ENCODE data around the gene RFT1. TPM values are rescaled to one million over a fixed set of nuclear protein-coding genes. Genes with fewer than 3 reads are reported as not detected.

The RFT1 gene
- total and polyA plus RNA-seq, 2 of the 13 experiments (the other 11 are each of a cell fraction or from before 2014, with no cell fraction given), result 23.2 to 37.0 TPM

DNA sequence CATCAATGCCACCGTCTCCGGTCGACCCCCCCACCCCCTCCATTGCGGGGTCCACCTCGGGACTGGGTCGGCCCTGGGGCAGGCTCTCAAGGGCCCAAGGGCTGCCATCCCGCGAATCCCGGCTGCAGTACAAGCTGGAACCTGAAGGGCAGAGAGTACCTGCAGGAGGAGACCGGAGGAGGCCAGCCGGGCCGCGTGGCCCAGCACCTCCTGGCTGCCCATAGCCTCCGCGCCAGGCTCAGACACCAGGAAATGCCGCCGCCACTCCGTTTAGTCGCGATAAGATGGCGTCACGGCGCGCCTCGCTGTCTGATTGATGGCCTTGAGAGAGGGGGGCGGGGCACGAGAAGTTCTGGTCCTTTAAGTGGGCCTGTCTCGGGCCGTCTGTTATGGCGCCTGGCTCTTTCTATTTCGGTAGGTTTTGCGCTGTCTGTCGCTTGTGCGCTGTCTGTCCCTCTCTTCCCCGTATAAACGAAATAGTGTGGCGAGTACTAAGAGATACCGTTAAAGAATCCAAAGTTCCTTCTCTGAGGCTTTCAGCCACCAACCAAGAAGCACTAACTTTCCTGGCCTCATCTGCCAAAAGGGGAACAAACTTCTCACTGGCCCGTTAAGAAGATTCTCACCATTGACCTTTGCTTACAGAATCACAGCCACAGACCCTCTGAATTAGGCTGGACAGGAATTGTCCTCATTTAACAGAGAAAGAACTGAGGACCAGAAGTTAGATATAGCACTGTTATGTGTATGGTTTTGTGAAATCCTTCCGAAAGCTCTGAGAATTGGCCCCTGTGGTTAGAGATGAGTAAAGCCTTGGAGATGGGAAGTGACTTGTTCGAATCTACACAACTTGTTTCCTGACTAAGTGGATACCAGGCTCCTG, at the start of gene RFT1 (continued):
- peak in 1 of 2 experiments; percentile 50; a peak in 1 of 4 replicates for TF ChIP-seq REST (IDR thresholded peaks at IDR 0.05; ENCODE audit: borderline replicate concordance in 1 of 2, low read depth in 1 of 2, low read length in 2 of 2)
- TF ChIP-seq ONECUT2 (CRISPR knock-in tag; IDR thresholded peaks at IDR 0.05), result no peak
- TF ChIP-seq ZNF737 (CRISPR knock-in tag; IDR thresholded peaks at IDR 0.05; ENCODE audit: borderline replicate concordance), result peak; percentile 71; the same call in 1 of the 2 replicates
- TF ChIP-seq ZBTB1 (CRISPR knock-in tag; IDR thresholded peaks at IDR 0.05; ENCODE audit: borderline replicate concordance), result no peak; the same call in 1 of the 2 replicates
- no peak for TF ChIP-seq IKZF1 (IDR thresholded peaks at IDR 0.05)
- peak; percentile 67; the same call in 1 of the 2 replicates for TF ChIP-seq ZNF275 (CRISPR knock-in tag; IDR thresholded peaks at IDR 0.05; ENCODE audit: borderline replicate concordance)
- no peak for TF ChIP-seq AKAP8 (CRISPR knock-in tag; IDR thresholded peaks at IDR 0.05)
- peak; percentile 80 for TF ChIP-seq SP4 (CRISPR knock-in tag; IDR thresholded peaks at IDR 0.05)
- no peak for TF ChIP-seq ATM (IDR thresholded peaks at IDR 0.05; ENCODE audit: borderline replicate concordance)
- 0 out of 2 replicates have a peak, but pooled peaks have one; percentile 20 for TF ChIP-seq RORA (CRISPR knock-in tag; IDR thresholded peaks at IDR 0.05)
- peak; percentile 94 for TF ChIP-seq CREB1 (IDR thresholded peaks at IDR 0.05)
- peak; percentile 99 for TF ChIP-seq CREB1 (CRISPR knock-in tag; IDR thresholded peaks at IDR 0.05)
- TF ChIP-seq NR2F1 (CRISPR knock-in tag; IDR thresholded peaks at IDR 0.05), result no peak
- no peak for TF ChIP-seq NFKBIZ (CRISPR knock-in tag; IDR thresholded peaks at IDR 0.05)
- peak; percentile 80 for TF ChIP-seq TEAD3 (CRISPR knock-in tag; optimal IDR thresholded peaks at IDR 0.05; ENCODE audit: borderline replicate concordance)
- TF ChIP-seq ASH2L (IDR thresholded peaks at IDR 0.05; ENCODE audit: insufficient read length, low read depth, low read length), result peak; percentile 68
- TF ChIP-seq, protein P1, sequence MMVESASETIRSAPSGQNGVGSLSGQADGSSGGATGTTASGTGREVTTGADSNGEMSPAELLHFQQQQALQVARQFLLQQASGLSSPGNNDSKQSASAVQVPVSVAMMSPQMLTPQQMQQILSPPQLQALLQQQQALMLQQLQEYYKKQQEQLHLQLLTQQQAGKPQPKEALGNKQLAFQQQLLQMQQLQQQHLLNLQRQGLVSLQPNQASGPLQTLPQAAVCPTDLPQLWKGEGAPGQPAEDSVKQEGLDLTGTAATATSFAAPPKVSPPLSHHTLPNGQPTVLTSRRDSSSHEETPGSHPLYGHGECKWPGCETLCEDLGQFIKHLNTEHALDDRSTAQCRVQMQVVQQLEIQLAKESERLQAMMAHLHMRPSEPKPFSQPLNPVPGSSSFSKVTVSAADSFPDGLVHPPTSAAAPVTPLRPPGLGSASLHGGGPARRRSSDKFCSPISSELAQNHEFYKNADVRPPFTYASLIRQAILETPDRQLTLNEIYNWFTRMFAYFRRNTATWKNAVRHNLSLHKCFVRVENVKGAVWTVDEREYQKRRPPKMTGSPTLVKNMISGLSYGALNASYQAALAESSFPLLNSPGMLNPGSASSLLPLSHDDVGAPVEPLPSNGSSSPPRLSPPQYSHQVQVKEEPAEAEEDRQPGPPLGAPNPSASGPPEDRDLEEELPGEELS (CRISPR knock-in tag; IDR thresholded peaks at IDR 0.05), result no peak
- TF ChIP-seq, protein P2, sequence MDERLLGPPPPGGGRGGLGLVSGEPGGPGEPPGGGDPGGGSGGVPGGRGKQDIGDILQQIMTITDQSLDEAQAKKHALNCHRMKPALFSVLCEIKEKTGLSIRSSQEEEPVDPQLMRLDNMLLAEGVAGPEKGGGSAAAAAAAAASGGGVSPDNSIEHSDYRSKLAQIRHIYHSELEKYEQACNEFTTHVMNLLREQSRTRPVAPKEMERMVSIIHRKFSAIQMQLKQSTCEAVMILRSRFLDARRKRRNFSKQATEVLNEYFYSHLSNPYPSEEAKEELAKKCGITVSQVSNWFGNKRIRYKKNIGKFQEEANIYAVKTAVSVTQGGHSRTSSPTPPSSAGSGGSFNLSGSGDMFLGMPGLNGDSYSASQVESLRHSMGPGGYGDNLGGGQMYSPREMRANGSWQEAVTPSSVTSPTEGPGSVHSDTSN (CRISPR knock-in tag; IDR thresholded peaks at IDR 0.05), result peak; percentile 80
